Stimulated activated naive CD4-positive, alpha-beta T cell treated with Interleukin-2 at 50 U/mL for 16 hours (primary cell): ENCODE data around the gene EMC6.

Source experiments
- DNase-seq: peaks from one replicate; lab custom pipeline; 2025; lab: John Stamatoyannopoulos, UW

Gene EMC6

GRCh38 chr17:3656353-3656752 is 12.3 kb upstream of the EMC6 start:
- DNase-seq: no peak

GRCh38 chr17:3656755-3657587 is 11.6 kb upstream of the EMC6 start:
- no peak for DNase-seq

- no peak for DNase-seq
These were observed 11.1 kb upstream of the EMC6 start for GRCh38 chr17:3657588-3657869.

GRCh38 chr17:3657874-3658783 is 10.5 kb upstream of the EMC6 start:
- DNase-seq: no peak

- DNase-seq: no peak
These were observed 9.7 kb upstream of the EMC6 start for GRCh38 chr17:3658784-3659449.

- no peak for DNase-seq
These were observed 9.0 kb upstream of the EMC6 start for GRCh38 chr17:3659541-3660111.

- no peak for DNase-seq
These were observed 8.2 kb upstream of the EMC6 start for GRCh38 chr17:3660311-3660891.

GRCh38 chr17:3663102-3664011 is 5.3 kb upstream of the EMC6 start:
- DNase-seq: no peak

- no peak for DNase-seq
These were observed 2.8 kb upstream of the EMC6 start for GRCh38 chr17:3665834-3666233.

GRCh38 chr17:3666516-3666915 is 2.1 kb upstream of the EMC6 start:
- DNase-seq: no peak

- DNase-seq: no peak
These were observed 990 bp upstream of the EMC6 start for GRCh38 chr17:3667366-3668278.

GRCh38 chr17:3669085-3669347 is 404 bp downstream of the EMC6 start:
- DNase-seq: no peak

- no peak for DNase-seq
These were observed 936 bp downstream of the EMC6 start for GRCh38 chr17:3669548-3669947.

GRCh38 chr17:3672571-3672970 is 4.0 kb downstream of the EMC6 start:
- no peak for DNase-seq

GRCh38 chr17:3675886-3676285 is 7.3 kb downstream of the EMC6 start:
- DNase-seq: no peak

GRCh38 chr17:3678095-3678820 is 9.6 kb downstream of the EMC6 start:
- DNase-seq: no peak

- DNase-seq: no peak
These were observed 10.4 kb downstream of the EMC6 start for GRCh38 chr17:3678821-3679530.

GRCh38 chr17:3679531-3680126 is 11.0 kb downstream of the EMC6 start:
- no peak for DNase-seq
